ENCODE data around the gene NRXN3. TPM values are rescaled to one million over a fixed set of nuclear protein-coding genes. Genes with fewer than 3 reads are reported as not detected.
"Not testable (repeated sequence)": the region's sequence is repeated elsewhere in the genome, so short reads cannot be mapped to it uniquely, and the experiment has no call there.

Gene NRXN3
- total and polyA plus RNA-seq, 4 donors, result 0.07 to 1.2 (median 0.23) TPM

DNA sequence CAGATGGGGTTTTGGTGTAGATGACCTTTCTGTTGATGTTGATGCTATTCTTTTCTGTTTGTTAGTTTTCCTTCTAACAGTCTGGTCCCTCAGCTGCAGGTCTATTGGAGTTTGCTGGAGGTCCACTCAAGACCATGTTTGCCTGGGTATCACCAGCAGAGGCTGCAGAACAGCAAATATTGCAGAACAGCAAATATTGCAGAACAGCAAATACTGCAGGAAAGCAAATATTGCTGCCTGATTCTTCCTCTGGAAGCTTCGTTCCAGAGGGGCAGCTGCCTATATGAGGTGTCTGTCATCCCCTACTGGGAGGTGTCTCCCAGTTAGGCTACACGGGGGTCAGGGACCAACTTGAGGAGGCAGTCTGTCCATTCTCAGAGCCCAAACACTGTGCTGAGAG is 371.6 kb downstream of the NRXN3 start:
- not testable (repeated sequence) for H3K4me3 ChIP-seq (ENCODE audit: low read depth in 1 of 3, low read length in 3 of 3); H3K9me3 ChIP-seq (ENCODE audit: control insufficient read depth in 4 of 4, low read length in 3 of 4); H3K27me3 ChIP-seq (ENCODE audit: control insufficient read depth in 4 of 4, insufficient read depth in 4 of 4, low read length in 3 of 4); H3K36me3 ChIP-seq (ENCODE audit: control insufficient read depth in 4 of 4, insufficient read depth in 3 of 4, low read depth in 1 of 4, low read length in 3 of 4); H3K4me1 ChIP-seq (ENCODE audit: control insufficient read depth in 4 of 4, insufficient read depth in 4 of 4, low read length in 3 of 4); H3K27ac ChIP-seq (ENCODE audit: low read depth in 1 of 2, low read length in 2 of 2); H3K9ac ChIP-seq (ENCODE audit: low read depth in 1 of 2, low read length in 2 of 2); DNase-seq (ENCODE audit: low spot score)
- peak; percentile 16 for TF ChIP-seq FOXA1 (IDR thresholded peaks at IDR 0.05)
- peak in 1 of 2 donors; percentile 8 for TF ChIP-seq JUND (IDR thresholded peaks at IDR 0.05)
- peak; percentile 33 for TF ChIP-seq FOXA2 (IDR thresholded peaks at IDR 0.05)
- TF ChIP-seq HNF4A (conservative IDR thresholded peaks at IDR 0.05), result peak in 1 of 2 donors; percentile 29
- TF ChIP-seq RXRA (IDR thresholded peaks at IDR 0.05), result peak in 1 of 2 donors; percentile 45
- 36% methylated on average over 2 of the region's 2 CpGs for WGBS

- WGBS, result 29% methylated on average over 1 of the region's 1 CpG
- H3K4me1 ChIP-seq (ENCODE audit: control insufficient read depth in 4 of 4, insufficient read depth in 4 of 4, low read length in 3 of 4), result peaks cover 0 to 3% (median under 1%) of the 10 kb centered on the region in 4 donors
- DNase-seq (ENCODE audit: low spot score), result no peak
These were observed 373.3 kb downstream of the NRXN3 start for GRCh38 chr14:78543433-78543832.

GRCh38 chr14:78561074-78561473 is 390.9 kb downstream of the NRXN3 start:
- H3K36me3 ChIP-seq (ENCODE audit: control insufficient read depth in 4 of 4, insufficient read depth in 3 of 4, low read depth in 1 of 4, low read length in 3 of 4), result no peaks in the 10 kb centered on the region
- no peaks in the 10 kb centered on the region for H3K9me3 ChIP-seq (ENCODE audit: control insufficient read depth in 4 of 4, low read length in 3 of 4)
- H3K27ac ChIP-seq (ENCODE audit: low read depth in 1 of 2, low read length in 2 of 2), result no peak overlapping the region
- 64% methylated on average over 3 of the region's 3 CpGs for WGBS
- no peak overlapping the region for H3K4me3 ChIP-seq (ENCODE audit: low read depth in 1 of 3, low read length in 3 of 3)
- no peak for TF ChIP-seq HNF4A (conservative IDR thresholded peaks at IDR 0.05)
- TF ChIP-seq RXRA (IDR thresholded peaks at IDR 0.05), result no peak
- no peak for TF ChIP-seq NR2F2 (IDR thresholded peaks at IDR 0.05)
- TF ChIP-seq FOXA1 (IDR thresholded peaks at IDR 0.05), result no peak
- TF ChIP-seq GABPA (IDR thresholded peaks at IDR 0.05 in 1 of 2, conservative IDR thresholded peaks at IDR 0.05 in 1 of 2), result no peak
- TF ChIP-seq ZBTB33 (IDR thresholded peaks at IDR 0.05), result no peak
- TF ChIP-seq RAD21 (IDR thresholded peaks at IDR 0.05), result no peak
- TF ChIP-seq JUND (IDR thresholded peaks at IDR 0.05), result no peak
- no peak for TF ChIP-seq FOXA2 (IDR thresholded peaks at IDR 0.05)
- TF ChIP-seq HNF4G (IDR thresholded peaks at IDR 0.05), result no peak
- no peak for TF ChIP-seq SP1 (IDR thresholded peaks at IDR 0.05)
- no peak for TF ChIP-seq EGR1 (IDR thresholded peaks at IDR 0.05; ENCODE audit: low read depth in 2 of 2)
- no peak for TF ChIP-seq TAF1 (conservative IDR thresholded peaks at IDR 0.05)
- TF ChIP-seq, protein P1, sequence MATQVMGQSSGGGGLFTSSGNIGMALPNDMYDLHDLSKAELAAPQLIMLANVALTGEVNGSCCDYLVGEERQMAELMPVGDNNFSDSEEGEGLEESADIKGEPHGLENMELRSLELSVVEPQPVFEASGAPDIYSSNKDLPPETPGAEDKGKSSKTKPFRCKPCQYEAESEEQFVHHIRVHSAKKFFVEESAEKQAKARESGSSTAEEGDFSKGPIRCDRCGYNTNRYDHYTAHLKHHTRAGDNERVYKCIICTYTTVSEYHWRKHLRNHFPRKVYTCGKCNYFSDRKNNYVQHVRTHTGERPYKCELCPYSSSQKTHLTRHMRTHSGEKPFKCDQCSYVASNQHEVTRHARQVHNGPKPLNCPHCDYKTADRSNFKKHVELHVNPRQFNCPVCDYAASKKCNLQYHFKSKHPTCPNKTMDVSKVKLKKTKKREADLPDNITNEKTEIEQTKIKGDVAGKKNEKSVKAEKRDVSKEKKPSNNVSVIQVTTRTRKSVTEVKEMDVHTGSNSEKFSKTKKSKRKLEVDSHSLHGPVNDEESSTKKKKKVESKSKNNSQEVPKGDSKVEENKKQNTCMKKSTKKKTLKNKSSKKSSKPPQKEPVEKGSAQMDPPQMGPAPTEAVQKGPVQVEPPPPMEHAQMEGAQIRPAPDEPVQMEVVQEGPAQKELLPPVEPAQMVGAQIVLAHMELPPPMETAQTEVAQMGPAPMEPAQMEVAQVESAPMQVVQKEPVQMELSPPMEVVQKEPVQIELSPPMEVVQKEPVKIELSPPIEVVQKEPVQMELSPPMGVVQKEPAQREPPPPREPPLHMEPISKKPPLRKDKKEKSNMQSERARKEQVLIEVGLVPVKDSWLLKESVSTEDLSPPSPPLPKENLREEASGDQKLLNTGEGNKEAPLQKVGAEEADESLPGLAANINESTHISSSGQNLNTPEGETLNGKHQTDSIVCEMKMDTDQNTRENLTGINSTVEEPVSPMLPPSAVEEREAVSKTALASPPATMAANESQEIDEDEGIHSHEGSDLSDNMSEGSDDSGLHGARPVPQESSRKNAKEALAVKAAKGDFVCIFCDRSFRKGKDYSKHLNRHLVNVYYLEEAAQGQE (IDR thresholded peaks at IDR 0.05), result no peak
- TF ChIP-seq MAX (IDR thresholded peaks at IDR 0.05), result no peak
- no peak for TF ChIP-seq YY1 (IDR thresholded peaks at IDR 0.05)
- H3K4me1 ChIP-seq (ENCODE audit: control insufficient read depth in 4 of 4, insufficient read depth in 4 of 4, low read length in 3 of 4), result no peaks in the 10 kb centered on the region
- no peak for DNase-seq (ENCODE audit: low spot score)
- H3K9ac ChIP-seq (ENCODE audit: low read depth in 1 of 2, low read length in 2 of 2), result no peak overlapping the region
- H3K27me3 ChIP-seq (ENCODE audit: control insufficient read depth in 4 of 4, insufficient read depth in 4 of 4, low read length in 3 of 4), result no peaks in the 10 kb centered on the region

More at GRCh38 chr14:78543433-78543832, 373.3 kb downstream of the NRXN3 start:
- TF ChIP-seq SP1 (IDR thresholded peaks at IDR 0.05) (no peak), RXRA (IDR thresholded peaks at IDR 0.05) (peak in 1 of 2 donors; percentile 8), FOXA2 (IDR thresholded peaks at IDR 0.05) (peak; percentile 29)
- Histone ChIP-seq H3K27me3 (ENCODE audit: control insufficient read depth in 4 of 4, insufficient read depth in 4 of 4, low read length in 3 of 4) (no peaks in the 10 kb centered on the region), H3K9me3 (ENCODE audit: control insufficient read depth in 4 of 4, low read length in 3 of 4) (no peaks in the 10 kb centered on the region), H3K9ac (ENCODE audit: low read depth in 1 of 2, low read length in 2 of 2) (no peak overlapping the region), H3K27ac (ENCODE audit: low read depth in 1 of 2, low read length in 2 of 2) (no peak overlapping the region), H3K36me3 (ENCODE audit: control insufficient read depth in 4 of 4, insufficient read depth in 3 of 4, low read depth in 1 of 4, low read length in 3 of 4) (no peaks in the 10 kb centered on the region), H3K4me3 (ENCODE audit: low read depth in 1 of 3, low read length in 3 of 3) (no peak overlapping the region)
